GM18508 (cell line): ENCODE measurements around the gene RNASE3.
"Not testable (repeated sequence)": the region's sequence is repeated elsewhere in the genome, so short reads cannot be mapped to it uniquely, and the experiment has no call there.

Experiments
- ATAC-seq: cut with Tn5 transposase; IDR thresholded peaks from one replicate; pipeline ENCODE4 v1.9.1; 2021; ENCODE audit warnings: moderate number of reproducible peaks; ENCODE audit not compliant: insufficient read depth, unreplicated experiment

RNASE3 gene

GRCh38 chr14:20891126-20891825 lies at the start of gene RNASE3:
Gene RNASE3, plus strand, starts transcription at chr14:20891385. Its CDS starts 302 bp downstream, at chr14:20891687.
- ATAC-seq = not testable (repeated sequence)

- no peak for ATAC-seq
Measured at GRCh38 chr14:20846560-20846959, 44.6 kb upstream of the RNASE3 start.

GRCh38 chr14:20848316-20848954 lies 42.8 kb upstream of the RNASE3 start:
- no peak for ATAC-seq

GRCh38 chr14:20848955-20849570 lies 42.1 kb upstream of the RNASE3 start:
- no peak for ATAC-seq

- ATAC-seq = no peak
Measured at GRCh38 chr14:20853042-20853441, 38.1 kb upstream of the RNASE3 start.

GRCh38 chr14:20855652-20856291 lies 35.4 kb upstream of the RNASE3 start:
- peak; percentile 84 for ATAC-seq

- no peak for ATAC-seq
Measured at GRCh38 chr14:20857207-20857606, 34.0 kb upstream of the RNASE3 start.

- ATAC-seq = no peak
Measured at GRCh38 chr14:20857630-20858261, 33.4 kb upstream of the RNASE3 start.

GRCh38 chr14:20866194-20866593 lies 25.0 kb upstream of the RNASE3 start:
- no peak for ATAC-seq

GRCh38 chr14:20866963-20867362 lies 24.2 kb upstream of the RNASE3 start:
- ATAC-seq = no peak

GRCh38 chr14:20873370-20874177 lies 17.6 kb upstream of the RNASE3 start:
- peak; percentile 53 for ATAC-seq

- no peak for ATAC-seq
Measured at GRCh38 chr14:20877016-20877415, 14.2 kb upstream of the RNASE3 start.

GRCh38 chr14:20878695-20879094 lies 12.5 kb upstream of the RNASE3 start:
- no peak for ATAC-seq

- not testable (repeated sequence) for ATAC-seq
Measured at GRCh38 chr14:20881229-20881628, 10.0 kb upstream of the RNASE3 start.

- not testable (repeated sequence) for ATAC-seq
Measured at GRCh38 chr14:20882787-20883186, 8.4 kb upstream of the RNASE3 start.

GRCh38 chr14:20888411-20888810 lies 2.8 kb upstream of the RNASE3 start:
- not testable (repeated sequence) for ATAC-seq

GRCh38 chr14:20895322-20895721 lies 4.1 kb downstream of the RNASE3 start:
- not testable (repeated sequence) for ATAC-seq

GRCh38 chr14:20904393-20905029 lies 13.3 kb downstream of the RNASE3 start:
- no peak for ATAC-seq

GRCh38 chr14:20905676-20906075 lies 14.5 kb downstream of the RNASE3 start:
- no peak for ATAC-seq
